Skeletal muscle tissue (tissue), 4 donors: ENCODE results near the gene KIAA0513. TPM values are rescaled to one million over a fixed set of nuclear protein-coding genes. Genes with fewer than 3 reads are reported as not detected.

Experiments
- H3K27ac ChIP-seq: one replicate; pipeline ENCODE4 v1.7.0; 2013; ENCODE audit warnings: mild to moderate bottlenecking, low read depth, low read length, inconsistent platforms
- H3K27me3 ChIP-seq, 3 donors: one replicate each; pipeline ENCODE4 v1.7.0; 2013; ENCODE audit warnings: low read length in 3 of 3; ENCODE audit not compliant: control insufficient read depth in 3 of 3, insufficient read depth in 3 of 3
- H3K36me3 ChIP-seq, 3 donors: one replicate each; pipeline ENCODE4 v1.7.0; 2013; ENCODE audit warnings: low read length in 3 of 3; ENCODE audit not compliant: control insufficient read depth in 3 of 3, insufficient read depth in 3 of 3
- H3K4me1 ChIP-seq, 3 donors: one replicate each; pipeline ENCODE4 v1.7.0; 2013; ENCODE audit warnings: low read length in 3 of 3, mild to moderate bottlenecking in 3 of 3; ENCODE audit not compliant: control insufficient read depth in 3 of 3, insufficient read depth in 3 of 3
- H3K4me3 ChIP-seq, 3 donors: one replicate each; pipeline ENCODE4 v1.7.0; 2013; ENCODE audit warnings: low read length in 3 of 3
- H3K9ac ChIP-seq, 3 donors: one replicate each; pipeline ENCODE4 v1.7.0; 2013; ENCODE audit warnings: low read length in 3 of 3, mild to moderate bottlenecking in 3 of 3, moderate library complexity in 2 of 3, low read depth in 1 of 3
- H3K9me3 ChIP-seq, 3 donors: one replicate each; pipeline ENCODE4 v1.7.0; 2013; ENCODE audit warnings: low read length in 3 of 3; ENCODE audit not compliant: control insufficient read depth in 3 of 3
- total RNA-seq: library from RNA; depleted of rRNA; stranded (reverse); fragments of >200 nt; gene quantifications from one replicate; pipeline ENCODE4 v1.2.3, GENCODE V29; 2014
- donor health status: Osteomylitis.

The KIAA0513 gene
- total RNA-seq, 1 donor from 2014 or later: 5.7 TPM

DNA sequence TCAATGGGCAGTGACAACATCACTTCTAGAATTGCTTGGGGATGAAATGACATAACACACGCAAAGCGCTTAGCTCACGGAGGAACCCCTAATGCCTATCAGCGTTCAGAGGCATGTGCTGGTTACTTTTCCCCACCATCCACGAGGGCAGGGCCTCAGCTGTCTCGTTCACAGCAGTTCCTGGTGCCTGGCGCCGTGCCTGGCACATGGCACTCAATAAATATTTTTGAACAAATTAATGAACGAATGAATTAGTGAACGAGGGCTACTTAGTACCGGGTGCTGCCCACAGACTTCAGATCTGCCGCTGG lies 98.8 kb downstream of the KIAA0513 start:
- H3K27me3 ChIP-seq: no peaks in the 10 kb centered on the region
- H3K9ac ChIP-seq: peak overlapping the region; percentile 66 to 82 (median 79)
- peak overlapping the region; percentile 93 for H3K27ac ChIP-seq
- no peaks in the 10 kb centered on the region for H3K36me3 ChIP-seq
- peak overlapping the region in 1 of 3 donors; percentile 52 for H3K4me3 ChIP-seq
- peaks cover 52 to 57% (median 55%) of the 10 kb centered on the region in 3 donors for H3K4me1 ChIP-seq
- H3K9me3 ChIP-seq: no peaks in the 10 kb centered on the region

DNA sequence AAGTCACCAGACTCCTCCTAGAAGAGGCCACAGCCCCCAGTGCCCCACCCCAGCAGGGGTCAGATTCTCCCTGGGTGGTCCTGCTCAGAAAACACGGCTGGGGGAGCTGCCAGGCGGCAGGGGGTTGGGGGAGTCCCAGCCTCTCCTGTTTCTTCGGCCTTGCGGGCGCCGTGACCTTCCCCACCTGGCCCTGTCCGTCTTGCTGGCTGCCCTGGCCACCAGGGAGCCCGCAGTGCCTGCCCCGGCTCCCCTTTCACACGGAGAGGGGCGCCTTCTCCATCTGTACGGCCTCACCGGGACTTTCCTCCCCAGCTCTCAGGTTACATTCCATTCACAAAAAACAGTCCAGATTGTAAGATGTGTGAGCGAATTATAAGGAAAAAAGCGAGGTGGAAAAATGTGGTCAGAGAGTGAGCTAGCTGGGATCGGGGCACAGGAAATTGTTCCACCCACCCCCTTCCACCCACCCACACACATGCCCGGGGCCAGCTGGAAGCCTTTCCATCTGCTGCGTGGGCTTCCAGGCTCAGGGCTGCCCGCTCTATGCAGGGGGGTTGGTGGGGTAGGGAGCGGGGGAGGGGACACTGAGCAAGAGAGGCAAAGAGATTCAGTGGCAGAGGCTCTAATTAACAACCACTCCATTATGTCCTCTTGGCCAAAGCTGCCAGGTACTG lies 99.2 kb downstream of the KIAA0513 start:
- H3K9me3 ChIP-seq: no peaks in the 10 kb centered on the region
- H3K36me3 ChIP-seq: no peaks in the 10 kb centered on the region
- H3K9ac ChIP-seq: peak overlapping the region; percentile 66 to 82 (median 79)
- H3K4me3 ChIP-seq: peak overlapping the region in 1 of 3 donors; percentile 52
- H3K27ac ChIP-seq: peak overlapping the region; percentile 93
- H3K27me3 ChIP-seq: no peaks in the 10 kb centered on the region
- peaks cover 52 to 57% (median 55%) of the 10 kb centered on the region in 3 donors for H3K4me1 ChIP-seq

DNA sequence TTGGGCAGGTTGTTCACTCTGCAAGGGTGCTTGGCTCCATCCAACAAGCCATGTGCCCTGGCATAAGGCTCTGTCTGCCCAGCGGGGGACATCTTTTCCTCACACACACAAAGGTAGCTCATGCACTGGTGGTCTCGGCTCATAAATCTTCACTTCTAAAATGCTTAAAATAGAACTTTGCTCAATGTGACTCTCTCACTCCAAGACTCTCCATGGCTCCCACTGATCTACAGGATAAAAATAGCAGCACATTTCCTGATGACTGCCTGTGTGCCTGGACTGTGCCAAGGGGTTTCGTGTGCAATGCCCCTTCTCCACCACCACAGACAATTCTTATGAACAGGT lies 99.8 kb downstream of the KIAA0513 start:
- H3K36me3 ChIP-seq: no peaks in the 10 kb centered on the region
- H3K27ac ChIP-seq: peak overlapping the region; percentile 93
- no peaks in the 10 kb centered on the region for H3K9me3 ChIP-seq
- H3K4me3 ChIP-seq: no peak overlapping the region
- peak overlapping the region in 1 of 3 donors; percentile 82 for H3K9ac ChIP-seq
- peaks cover 52 to 57% (median 55%) of the 10 kb centered on the region in 3 donors for H3K4me1 ChIP-seq
- H3K27me3 ChIP-seq: no peaks in the 10 kb centered on the region

DNA sequence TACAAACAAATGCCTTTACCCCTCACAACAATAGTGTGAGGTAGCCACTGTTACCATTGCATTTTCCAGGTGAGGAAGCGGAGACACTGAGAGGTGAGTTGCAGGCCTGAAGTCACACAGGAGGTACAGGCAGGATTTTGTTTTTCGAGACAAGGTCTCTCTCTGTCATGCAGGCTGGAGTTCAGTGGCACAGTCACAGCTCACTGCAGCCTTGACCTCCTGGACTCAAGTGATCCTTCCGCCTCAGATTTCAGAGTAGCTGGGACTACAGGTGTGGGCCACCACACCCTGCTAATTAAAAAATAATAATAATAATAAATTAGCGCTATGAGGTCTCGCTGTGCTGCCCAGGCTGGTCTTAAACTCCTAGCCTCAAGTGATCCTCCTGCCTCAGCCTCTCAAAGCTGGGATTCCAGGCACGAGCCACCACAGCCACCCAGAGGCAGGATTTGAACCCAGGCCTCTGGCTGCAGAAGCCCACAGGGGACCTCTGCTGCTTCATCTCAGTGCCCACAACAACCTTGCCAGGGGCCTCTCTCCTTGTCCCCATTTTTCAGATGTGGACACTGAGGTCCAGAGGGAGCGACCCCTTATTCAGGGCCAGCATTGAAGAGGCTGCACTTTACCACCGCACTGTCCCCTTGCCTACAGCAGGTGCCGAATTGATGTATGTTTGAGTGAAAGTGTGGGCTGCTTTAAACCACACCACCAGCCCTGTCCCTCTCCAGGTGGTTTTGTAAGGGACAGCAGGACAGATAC lies 100.7 kb downstream of the KIAA0513 start:
- Histone ChIP-seq H3K4me1 (peaks cover 52 to 56% (median 55%) of the 10 kb centered on the region in 3 donors), H3K27me3 (no peaks in the 10 kb centered on the region), H3K9ac (peak overlapping the region in 1 of 3 donors; percentile 16), H3K9me3 (no peaks in the 10 kb centered on the region), H3K36me3 (no peaks in the 10 kb centered on the region), H3K27ac (no peak overlapping the region), H3K4me3 (no peak overlapping the region)

DNA sequence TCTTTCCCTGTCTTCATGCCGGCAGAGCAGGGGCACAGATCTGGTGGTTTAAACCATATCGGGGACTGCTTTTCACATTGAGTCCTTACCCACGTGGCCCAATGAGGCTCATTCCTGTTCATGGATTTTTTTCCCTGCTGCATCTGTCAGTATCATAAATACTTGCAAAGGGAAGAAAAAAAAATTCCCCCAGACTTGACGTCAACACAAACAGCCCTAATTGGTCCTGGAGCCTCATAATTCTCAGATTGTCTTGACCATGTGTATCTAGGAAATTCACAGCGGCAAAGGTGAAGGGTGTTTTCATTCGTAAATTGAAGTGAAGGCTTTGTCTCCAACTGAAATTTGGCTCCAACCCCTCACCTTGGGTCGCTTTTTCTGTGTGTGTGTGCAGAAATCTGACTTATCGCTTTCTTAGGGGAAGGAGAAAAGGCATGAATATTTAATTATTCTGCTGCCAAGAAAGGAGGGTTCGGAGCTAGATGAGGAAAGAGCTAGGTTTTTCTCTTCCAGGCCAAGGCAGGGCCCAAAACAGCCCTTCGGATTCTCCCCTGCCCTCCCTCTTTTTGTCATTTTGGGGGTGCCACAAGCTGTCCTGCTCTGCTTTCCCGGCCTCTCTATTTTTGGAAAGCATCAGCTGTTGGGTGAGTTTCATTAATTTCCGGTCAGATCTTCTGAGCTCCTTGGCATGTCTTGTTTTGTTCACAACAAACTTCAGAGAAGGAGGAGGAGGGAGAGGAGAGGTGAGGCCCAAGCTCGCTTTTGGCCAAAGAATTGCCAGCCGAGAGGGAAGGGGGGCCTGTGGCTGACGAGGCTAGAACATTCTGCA lies 102.5 kb downstream of the KIAA0513 start:
- no peaks in the 10 kb centered on the region for H3K27me3 ChIP-seq
- H3K4me3 ChIP-seq: no peak overlapping the region
- H3K9me3 ChIP-seq: no peaks in the 10 kb centered on the region
- H3K4me1 ChIP-seq: peaks cover 40 to 49% (median 47%) of the 10 kb centered on the region in 3 donors
- H3K27ac ChIP-seq: peak overlapping the region; percentile 71
- peak overlapping the region in 2 of 3 donors; percentile 32 to 60 for H3K9ac ChIP-seq
- no peaks in the 10 kb centered on the region for H3K36me3 ChIP-seq

DNA sequence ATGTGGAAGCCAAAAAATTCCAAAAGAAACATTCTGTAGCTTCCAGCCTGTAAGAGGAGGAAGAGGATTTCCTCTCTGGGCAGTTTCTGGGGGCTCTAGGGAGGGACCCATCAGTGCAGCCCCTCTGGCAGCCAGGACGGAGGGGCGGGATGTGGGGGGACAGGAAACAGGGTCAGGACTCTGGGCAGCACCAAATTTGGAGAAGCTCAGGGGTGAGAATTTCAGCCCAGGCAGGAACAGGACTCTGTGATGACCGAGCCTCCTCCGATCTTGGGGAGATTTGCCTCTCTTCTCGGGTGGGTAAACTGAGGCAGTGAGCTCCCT lies 103.1 kb downstream of the KIAA0513 start:
- no peaks in the 10 kb centered on the region for H3K36me3 ChIP-seq
- peak overlapping the region; percentile 71 for H3K27ac ChIP-seq
- H3K9ac ChIP-seq: peak overlapping the region in 1 of 3 donors; percentile 60
- H3K4me1 ChIP-seq: peaks cover 40 to 51% (median 48%) of the 10 kb centered on the region in 3 donors
- no peak overlapping the region for H3K4me3 ChIP-seq
- H3K9me3 ChIP-seq: no peaks in the 10 kb centered on the region
- H3K27me3 ChIP-seq: no peaks in the 10 kb centered on the region

DNA sequence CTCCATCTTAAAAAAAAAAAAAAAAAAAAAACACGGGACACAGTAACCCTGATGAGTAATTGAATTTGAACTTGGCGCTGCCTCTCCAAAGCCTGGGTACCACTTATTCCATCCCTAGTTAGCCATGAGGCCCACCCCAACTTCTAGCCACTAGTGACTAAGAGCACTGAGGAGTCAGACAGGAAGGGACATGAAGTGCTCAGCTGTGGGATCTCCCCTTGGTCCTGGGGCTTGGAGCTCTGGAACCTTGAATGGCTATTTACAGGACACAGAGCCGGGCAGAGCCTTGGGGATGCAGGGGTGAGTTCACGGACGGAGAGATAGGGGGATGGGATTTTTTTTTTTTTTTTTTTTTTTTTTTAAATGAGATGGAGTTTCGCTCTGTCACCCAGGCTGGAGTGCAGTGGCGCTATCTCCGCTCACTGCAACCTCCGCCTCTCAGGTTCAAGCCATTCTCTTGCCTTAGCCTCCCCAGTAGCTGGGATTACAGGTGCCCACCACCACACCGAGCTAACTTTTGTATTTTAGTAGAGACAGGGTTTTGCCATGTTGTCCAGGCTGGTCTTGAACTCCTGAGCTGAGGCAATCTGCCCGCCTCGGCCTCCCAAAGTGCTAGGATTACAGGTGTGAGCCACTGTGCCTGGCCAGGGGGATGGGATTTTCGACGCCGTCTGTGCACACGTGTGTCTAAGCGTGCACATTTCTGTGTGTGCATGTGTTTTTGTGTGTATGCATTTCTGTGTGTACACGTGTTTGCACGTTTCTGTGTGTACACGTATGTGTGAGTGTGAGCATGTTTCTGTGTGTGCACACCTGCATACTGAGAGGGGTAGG lies 105.1 kb downstream of the KIAA0513 start:
- Histone ChIP-seq H3K27me3 (no peaks in the 10 kb centered on the region), H3K4me3 (no peak overlapping the region), H3K9ac (no peak overlapping the region), H3K36me3 (no peaks in the 10 kb centered on the region), H3K4me1 (peaks cover 43 to 53% (median 46%) of the 10 kb centered on the region in 3 donors), H3K9me3 (peaks cover 0 to 5% (median 0%) of the 10 kb centered on the region in 3 donors), H3K27ac (no peak overlapping the region)

DNA sequence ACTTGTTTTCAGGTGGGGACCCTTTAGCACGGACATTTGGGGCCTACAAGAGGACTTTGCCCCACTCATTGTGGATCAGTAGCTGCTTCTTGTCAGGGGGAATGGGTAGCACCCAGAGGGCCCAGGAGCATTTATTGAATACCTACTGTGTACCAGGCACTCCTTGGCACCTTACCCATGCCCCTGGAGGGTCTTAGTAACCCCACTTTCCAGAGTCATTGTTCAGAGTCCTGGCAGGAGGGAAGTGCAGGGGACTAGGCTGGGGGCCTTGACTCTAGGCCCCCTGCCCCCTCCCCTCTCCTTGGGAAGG lies 105.7 kb downstream of the KIAA0513 start:
- H3K9me3 ChIP-seq: peaks cover 0 to 5% (median 0%) of the 10 kb centered on the region in 3 donors
- H3K27ac ChIP-seq: no peak overlapping the region
- H3K4me1 ChIP-seq: peaks cover 48 to 57% (median 52%) of the 10 kb centered on the region in 3 donors
- H3K36me3 ChIP-seq: no peaks in the 10 kb centered on the region
- H3K27me3 ChIP-seq: no peaks in the 10 kb centered on the region
- H3K9ac ChIP-seq: no peak overlapping the region
- no peak overlapping the region for H3K4me3 ChIP-seq

DNA sequence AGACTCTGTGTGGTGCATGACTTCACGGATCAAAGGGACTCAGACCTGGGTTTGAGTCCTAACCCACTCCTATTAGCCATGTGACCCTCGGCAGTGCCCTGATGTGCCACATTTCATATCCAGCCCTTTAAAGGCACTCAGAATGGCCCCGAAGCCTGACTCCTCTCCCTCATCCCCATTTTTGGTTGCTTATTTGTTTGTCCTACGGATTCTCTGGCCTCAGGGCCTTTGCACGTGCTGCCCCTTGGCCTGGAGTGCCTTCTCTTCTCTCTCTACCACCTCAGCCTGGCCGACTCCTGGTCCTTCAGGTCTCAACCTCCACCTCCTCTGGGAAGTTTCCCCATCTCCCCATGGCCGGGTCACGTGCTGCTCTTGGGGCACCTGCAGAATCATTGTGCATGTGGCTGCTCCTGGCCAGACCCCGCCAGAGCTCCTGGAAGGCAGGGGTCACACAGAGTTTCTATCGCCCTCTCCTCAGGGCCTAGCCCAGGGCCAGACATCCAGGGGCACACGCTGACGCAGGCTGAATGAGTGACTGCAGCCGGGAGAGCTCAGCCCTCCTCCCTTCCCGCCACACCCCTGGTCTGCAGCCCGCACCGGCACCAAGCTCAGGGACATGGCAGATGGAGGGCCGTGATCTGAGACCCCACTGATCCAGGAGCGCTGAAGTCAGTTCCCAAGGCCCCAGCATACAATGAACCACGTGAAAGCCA lies 106.6 kb downstream of the KIAA0513 start:
- peaks cover 0 to 5% (median 0%) of the 10 kb centered on the region in 3 donors for H3K9me3 ChIP-seq
- H3K9ac ChIP-seq: no peak overlapping the region
- H3K27ac ChIP-seq: no peak overlapping the region
- H3K4me1 ChIP-seq: peaks cover 48 to 53% (median 52%) of the 10 kb centered on the region in 3 donors
- H3K27me3 ChIP-seq: no peaks in the 10 kb centered on the region
- no peaks in the 10 kb centered on the region for H3K36me3 ChIP-seq
- no peak overlapping the region for H3K4me3 ChIP-seq
